HG02943 (cell line): Measurements from ENCODE around the gene MRPL23.
"Not testable (repeated sequence)": the region's sequence is repeated elsewhere in the genome, so short reads cannot be mapped to it uniquely, and the experiment has no call there.

Experiments used
- ATAC-seq: cut with Tn5 transposase; IDR thresholded peaks from one replicate; pipeline ENCODE4 v1.9.1; 2021; ENCODE audit warnings: mild to moderate bottlenecking, low read depth, moderate library complexity; ENCODE audit not compliant: unreplicated experiment

Gene MRPL23

GRCh38 chr11:1932681-1933080 lies 14.5 kb upstream of the MRPL23 start:
- no peak for ATAC-seq

- no peak for ATAC-seq
Observed at GRCh38 chr11:1933416-1934334, 13.5 kb upstream of the MRPL23 start.

- ATAC-seq = no peak
Observed at GRCh38 chr11:1934335-1935155, 12.6 kb upstream of the MRPL23 start.

- ATAC-seq = no peak
Observed at GRCh38 chr11:1935156-1936071, 11.7 kb upstream of the MRPL23 start.

- no peak for ATAC-seq
Observed at GRCh38 chr11:1936072-1936780, 10.9 kb upstream of the MRPL23 start.

GRCh38 chr11:1936781-1937615 lies 10.1 kb upstream of the MRPL23 start:
- ATAC-seq = no peak

- ATAC-seq = no peak
Observed at GRCh38 chr11:1937616-1938342, 9.4 kb upstream of the MRPL23 start.

- no peak for ATAC-seq
Observed at GRCh38 chr11:1938343-1939005, 8.7 kb upstream of the MRPL23 start.

- ATAC-seq = no peak
Observed at GRCh38 chr11:1939006-1939625, 8.0 kb upstream of the MRPL23 start.

GRCh38 chr11:1939788-1940187 lies 7.3 kb upstream of the MRPL23 start:
- not testable (repeated sequence) for ATAC-seq

GRCh38 chr11:1942558-1943260 lies 4.4 kb upstream of the MRPL23 start:
- no peak for ATAC-seq

GRCh38 chr11:1943576-1943975 lies 3.6 kb upstream of the MRPL23 start:
- no peak for ATAC-seq

GRCh38 chr11:1943977-1944376 lies 3.2 kb upstream of the MRPL23 start:
- no peak for ATAC-seq

GRCh38 chr11:1947592-1948237 lies 583 bp downstream of the MRPL23 start:
- no peak for ATAC-seq

GRCh38 chr11:1948389-1948788 lies 1.3 kb downstream of the MRPL23 start:
- no peak for ATAC-seq

- no peak for ATAC-seq
Observed at GRCh38 chr11:1949302-1949701, 2.2 kb downstream of the MRPL23 start.
